Esophagus muscularis mucosa (tissue), 4 donors: ENCODE results near the gene PHACTR3.

Experiments
- CTCF ChIP-seq, 3 experiments: fragments of 200-600 bp in 2 of 3; fragments of 450-650 bp in 1 of 3; sonication (generic) in 2 of 3; IDR thresholded peaks; one replicate each; pipeline ENCODE4 v1.5.1; 2017 to 2019; ENCODE audit warnings: antibody characterized with exemption in 3 of 3, mild to moderate bottlenecking in 2 of 3, moderate library complexity in 1 of 3
- EP300 ChIP-seq: sonication (generic); formaldehyde crosslinking; IDR thresholded peaks from one replicate; pipeline ENCODE4 v1.6.1; 2017; ENCODE audit warnings: antibody characterized with exemption
- POLR2A ChIP-seq: fragments of 450-650 bp; IDR thresholded peaks from one replicate; pipeline ENCODE4 v1.6.1; 2017; ENCODE audit warnings: antibody characterized with exemption, moderate library complexity, mild to moderate bottlenecking, low read depth

- TF ChIP-seq CTCF (IDR thresholded peaks at IDR 0.05), result no peak
- no peak for TF ChIP-seq POLR2A
- no peak for TF ChIP-seq EP300
These were observed 42.6 kb upstream of the PHACTR3 start for GRCh38 chr20:59561614-59562277.
